ENCODE results near the gene CNKSR3.

The CNKSR3 gene

DNA sequence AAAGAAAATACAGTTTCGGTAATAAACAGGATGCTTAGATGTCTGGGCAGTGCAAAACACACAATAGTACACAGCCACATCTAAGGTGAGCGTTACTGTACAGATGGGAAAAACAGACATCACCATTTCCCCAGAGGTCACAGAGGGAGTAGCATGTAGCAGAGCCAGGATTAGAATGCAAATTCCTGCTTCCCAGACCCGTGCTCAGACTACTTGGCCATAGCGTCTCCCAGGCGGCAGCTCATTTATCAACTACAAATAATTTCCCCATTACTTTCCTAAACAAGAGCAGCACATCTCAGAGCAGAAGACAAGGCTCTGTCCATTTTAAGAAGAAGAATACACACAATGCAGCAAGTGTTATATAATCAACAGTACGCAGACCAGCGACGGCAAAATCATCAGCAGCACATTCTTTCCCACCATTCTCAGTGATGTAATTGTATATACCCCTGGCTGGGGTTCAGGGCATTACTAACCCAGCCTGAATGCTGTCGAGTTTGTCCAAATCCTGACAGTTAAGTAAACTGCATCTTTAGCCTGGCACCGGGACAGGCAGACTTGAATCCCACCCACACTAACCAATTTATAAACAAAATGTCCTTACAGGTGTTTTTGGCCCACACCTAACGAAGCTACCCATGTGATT, 61.9 kb downstream of the CNKSR3 start:
- no peak for DNase-seq

DNA sequence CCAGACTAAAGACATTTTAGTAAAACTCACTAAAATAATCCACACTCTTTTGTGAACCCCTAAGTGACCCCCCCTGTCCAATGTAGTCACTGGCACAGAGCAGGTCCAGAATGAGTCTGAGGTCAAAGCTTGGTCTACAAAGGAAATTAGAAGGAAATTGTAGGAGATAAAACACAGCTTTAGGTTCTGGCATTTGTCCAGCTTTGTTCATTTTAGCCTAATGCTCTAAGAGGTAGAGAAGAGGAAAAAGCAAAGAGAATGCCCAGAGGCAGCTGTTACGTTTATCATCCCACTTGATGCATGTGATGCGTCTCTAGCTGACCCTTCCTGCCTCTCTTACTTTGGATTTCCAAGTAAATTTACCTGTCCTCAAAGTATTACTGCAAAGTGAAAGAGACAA, 62.5 kb downstream of the CNKSR3 start:
- DNase-seq = no peak

- no peak for DNase-seq
These were observed 63.5 kb downstream of the CNKSR3 start for GRCh38 chr6:154446984-154447383.

- DNase-seq = no peak
These were observed 65.1 kb downstream of the CNKSR3 start for GRCh38 chr6:154445417-154445816.

DNA sequence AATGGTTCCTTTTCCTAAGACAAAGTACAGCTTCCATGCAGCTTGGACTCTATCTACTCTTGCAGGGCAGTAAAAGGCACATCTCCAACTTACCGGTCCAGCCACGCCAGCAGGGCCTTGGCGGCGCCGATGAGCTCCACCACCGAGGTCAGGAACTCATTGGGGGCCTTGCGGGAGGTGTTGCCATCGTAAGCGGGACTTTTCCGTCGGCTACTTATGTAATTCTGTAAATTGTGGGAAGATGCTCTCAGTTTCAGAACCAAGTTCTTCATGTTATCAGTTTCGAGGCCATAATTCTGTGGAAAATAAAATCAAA, 68.5 kb downstream of the CNKSR3 start:
- no peak for DNase-seq

GRCh38 chr6:154440422-154441043, 70.0 kb downstream of the CNKSR3 start:
- DNase-seq = no peak

DNA sequence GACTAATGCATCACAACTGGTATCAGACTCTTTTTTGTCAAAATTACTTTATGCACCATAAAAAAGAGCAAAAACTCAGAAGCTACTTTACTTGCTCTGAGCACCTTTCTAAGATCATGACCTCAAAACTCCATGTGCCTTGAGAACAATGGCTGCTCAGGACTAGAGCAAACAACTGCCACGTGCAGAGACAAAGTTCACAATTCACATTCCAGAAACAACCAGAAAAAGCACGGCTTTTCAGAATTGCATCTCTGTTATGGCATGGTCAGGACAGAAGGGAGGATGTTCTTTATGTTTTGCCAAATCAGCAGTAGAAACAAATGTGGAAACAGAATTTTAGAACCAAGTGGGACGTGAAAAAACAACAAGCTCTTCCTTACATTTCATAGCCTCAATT, 70.5 kb downstream of the CNKSR3 start:
- no peak for DNase-seq

DNA sequence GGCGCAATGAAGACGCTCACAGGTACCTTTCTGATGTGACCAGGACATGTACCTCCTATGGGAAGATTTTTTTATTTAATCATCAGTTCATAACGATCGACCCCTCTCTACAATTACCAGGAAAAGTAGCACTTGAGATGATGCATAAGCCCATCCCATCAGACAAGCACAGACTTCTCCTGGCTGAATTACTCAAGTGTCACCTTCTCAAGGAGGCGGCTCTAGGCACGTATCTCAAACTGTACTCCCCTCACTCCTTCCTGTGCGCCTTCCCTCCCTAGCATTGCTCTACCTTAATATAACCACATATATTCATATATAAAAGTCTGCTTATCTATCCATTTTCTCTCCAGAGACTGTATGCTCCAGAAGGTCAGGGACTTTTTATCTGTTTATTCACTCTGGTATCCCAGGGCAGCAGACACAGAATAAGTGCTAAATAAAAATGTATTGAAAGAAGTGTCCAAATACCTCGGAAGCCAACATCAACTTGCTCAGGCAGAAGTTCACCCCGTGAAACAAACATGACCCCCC, 71.5 kb downstream of the CNKSR3 start:
- no peak for DNase-seq

GRCh38 chr6:154435400-154435945, 75.0 kb downstream of the CNKSR3 start:
- no peak for DNase-seq

GRCh38 chr6:154434662-154435061, 75.8 kb downstream of the CNKSR3 start:
- no peak for DNase-seq

DNA sequence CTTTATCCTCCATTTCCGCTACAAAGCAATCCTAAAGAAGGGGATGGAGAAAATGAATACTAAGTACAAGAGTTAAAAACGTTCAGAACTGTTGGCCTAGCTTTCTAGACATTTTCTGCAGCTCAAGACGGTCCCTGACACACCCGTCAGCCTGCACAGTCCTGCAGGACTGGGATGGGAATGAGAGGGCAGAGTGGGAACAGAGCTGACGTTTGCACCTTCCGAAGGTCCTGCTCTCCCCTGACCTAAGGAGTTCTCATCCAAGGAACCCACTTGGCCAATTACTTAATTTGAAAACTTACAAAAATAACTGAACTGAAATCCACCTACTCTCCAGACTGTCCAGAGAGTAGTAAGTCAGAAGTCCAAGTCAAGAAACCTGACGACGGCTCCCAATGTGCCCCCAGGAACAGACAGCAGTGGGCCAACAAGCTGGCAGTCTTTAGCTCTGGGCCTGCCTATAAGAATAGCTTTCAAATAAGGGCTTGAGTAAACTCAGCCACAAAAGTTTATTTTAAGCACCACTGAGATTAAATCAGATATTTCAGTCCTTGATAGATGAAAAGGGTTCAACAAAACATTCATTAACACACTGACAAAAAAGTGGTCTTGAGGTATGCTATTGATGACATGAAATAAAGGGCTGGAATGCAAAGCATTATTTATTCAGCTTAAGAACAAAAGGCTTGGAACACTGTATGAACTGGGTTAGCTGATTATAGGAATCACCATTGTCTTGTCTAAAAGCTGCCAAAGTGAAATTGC, 76.8 kb downstream of the CNKSR3 start:
- DNase-seq = no peak

GRCh38 chr6:154432533-154433476, 77.7 kb downstream of the CNKSR3 start:
- no peak for DNase-seq

DNA sequence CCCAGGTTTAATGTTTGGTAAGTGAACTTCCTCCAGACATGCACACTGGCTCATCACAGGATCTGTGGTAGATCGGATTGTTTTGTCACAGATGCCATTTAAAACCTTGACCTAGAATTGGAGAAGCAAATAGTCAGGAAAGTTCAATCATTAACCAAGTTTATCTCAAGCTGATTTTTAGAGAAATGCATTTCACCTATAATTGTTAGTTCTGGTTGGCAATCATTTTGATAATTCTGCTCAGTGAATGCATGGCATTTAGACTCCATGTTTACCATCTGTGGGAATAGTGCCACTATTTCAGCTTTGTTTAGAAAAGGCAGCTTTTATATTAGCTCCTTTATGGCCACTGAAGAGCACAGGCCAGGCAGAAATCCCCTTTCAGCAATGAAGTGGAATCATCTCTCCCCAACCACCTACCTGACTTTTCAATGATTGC, 80.0 kb downstream of the CNKSR3 start:
- no peak for DNase-seq

- DNase-seq = no peak
These were observed 80.8 kb downstream of the CNKSR3 start for GRCh38 chr6:154429711-154430110.

GRCh38 chr6:154428897-154429296, 81.6 kb downstream of the CNKSR3 start:
- DNase-seq = no peak

DNA sequence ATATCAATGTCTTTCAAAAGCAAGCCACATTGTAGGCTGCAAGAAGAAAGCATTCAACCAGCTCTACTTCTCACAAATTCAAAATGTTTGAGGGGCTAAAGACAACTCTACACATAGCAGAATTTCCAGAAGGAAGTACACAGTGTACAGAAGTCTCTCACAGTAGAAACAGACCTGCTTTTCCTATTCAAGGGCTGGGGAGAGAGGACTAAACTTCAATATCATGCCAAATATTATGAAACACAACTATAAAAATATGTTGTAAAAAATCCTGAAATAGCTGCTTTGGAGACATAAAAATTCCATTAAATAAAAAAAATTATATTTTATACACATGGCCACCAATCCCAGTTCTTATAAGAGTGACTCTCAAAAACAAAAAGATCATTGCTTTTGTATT, 83.0 kb downstream of the CNKSR3 start:
- no peak for DNase-seq

DNA sequence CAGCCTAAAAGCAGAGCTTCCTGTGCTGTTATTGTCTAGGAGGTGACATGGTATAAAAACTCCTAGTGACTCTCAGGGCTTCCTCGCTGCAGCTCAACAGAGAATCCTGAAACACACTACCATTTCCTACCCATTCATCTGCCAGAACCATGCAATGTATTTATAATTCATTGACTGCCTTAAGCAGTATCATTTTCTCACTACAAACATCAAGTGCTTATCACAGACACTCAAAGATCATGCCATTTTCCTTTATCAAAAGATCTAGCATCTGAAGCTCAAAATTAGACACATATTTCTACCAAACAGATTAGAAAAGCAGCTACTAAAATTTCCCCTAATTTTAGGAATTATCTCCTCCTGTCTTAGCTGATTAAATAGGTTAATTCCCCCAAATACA, 83.5 kb downstream of the CNKSR3 start:
- DNase-seq = no peak

DNA sequence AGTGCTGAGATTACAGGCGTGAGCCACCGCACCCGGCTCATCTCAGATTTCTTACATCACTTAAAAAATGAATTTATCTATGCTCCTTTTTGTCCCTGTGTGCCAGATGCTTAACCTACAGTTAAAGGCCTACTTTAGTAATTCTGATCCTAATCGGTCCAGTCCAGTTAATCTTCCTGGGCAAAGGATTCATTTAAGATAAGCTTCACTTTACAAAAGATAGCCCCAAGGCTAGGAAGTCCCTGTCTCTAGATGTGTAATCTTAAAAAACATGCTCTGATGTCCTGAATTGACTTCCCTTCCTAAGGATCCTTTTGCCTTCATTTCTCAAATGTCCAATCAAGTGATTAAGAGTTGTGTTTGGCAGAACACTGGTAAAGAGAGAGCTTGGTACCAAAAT, 85.5 kb downstream of the CNKSR3 start:
- no peak for DNase-seq

- no peak for DNase-seq
These were observed 96.3 kb downstream of the CNKSR3 start for GRCh38 chr6:154414021-154414813.

GRCh38 chr6:154412106-154412820, 98.2 kb downstream of the CNKSR3 start:
- no peak for DNase-seq

DNA sequence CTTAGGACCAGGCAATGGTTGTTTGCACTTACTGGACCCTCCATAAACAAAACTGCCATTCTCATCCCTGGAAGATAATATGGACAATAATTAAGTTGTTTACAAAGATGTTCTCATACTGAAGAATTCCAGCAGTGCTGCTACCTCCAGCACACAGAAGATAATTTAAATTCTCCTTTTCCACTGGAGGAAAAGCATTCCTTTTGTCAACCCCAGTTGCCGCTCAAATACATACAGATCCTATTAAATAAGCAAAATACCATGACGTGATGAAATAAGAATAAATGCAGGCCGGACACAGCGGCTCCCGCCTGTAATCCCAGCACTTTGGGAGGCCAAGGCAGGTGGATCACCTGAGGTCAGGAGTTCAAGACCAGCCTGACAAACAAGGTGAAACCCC, 99.4 kb downstream of the CNKSR3 start:
- no peak for DNase-seq
